Measurements from ENCODE around the gene TMC3.

Gene TMC3

DNA sequence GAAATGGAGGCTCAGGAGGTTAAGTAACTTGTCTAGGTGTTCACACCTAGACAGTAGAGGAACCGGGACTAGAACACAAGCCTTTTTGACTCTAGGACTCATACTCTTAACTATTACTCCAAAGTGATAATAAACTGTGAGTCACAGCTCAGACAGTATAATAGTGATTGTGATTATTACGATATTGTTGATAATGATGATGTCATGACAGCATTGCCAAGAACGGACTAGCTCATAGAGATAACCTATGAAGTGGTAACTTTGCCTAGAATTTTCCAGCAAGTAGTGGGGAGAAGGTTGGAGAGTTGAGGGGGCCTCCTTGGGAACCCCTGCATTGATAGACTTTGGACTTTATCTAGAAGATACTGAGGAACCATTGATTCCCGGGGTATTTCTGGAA, 84.1 kb downstream of the TMC3 start:
- Mint-ChIP-seq H3K27me3 (ENCODE audit: low read depth) (no peaks in the 10 kb centered on the region), H3K27ac (no peak overlapping the region), H3K4me1 (ENCODE audit: low read depth) (peaks cover 67% of the 10 kb centered on the region), H3K36me3 (ENCODE audit: low read depth) (peaks cover 9% of the 10 kb centered on the region), H3K9me3 (peaks cover 4% of the 10 kb centered on the region), H3K4me3 (no peak overlapping the region)
- DNase-seq (ENCODE audit: low spot score): no peak

DNA sequence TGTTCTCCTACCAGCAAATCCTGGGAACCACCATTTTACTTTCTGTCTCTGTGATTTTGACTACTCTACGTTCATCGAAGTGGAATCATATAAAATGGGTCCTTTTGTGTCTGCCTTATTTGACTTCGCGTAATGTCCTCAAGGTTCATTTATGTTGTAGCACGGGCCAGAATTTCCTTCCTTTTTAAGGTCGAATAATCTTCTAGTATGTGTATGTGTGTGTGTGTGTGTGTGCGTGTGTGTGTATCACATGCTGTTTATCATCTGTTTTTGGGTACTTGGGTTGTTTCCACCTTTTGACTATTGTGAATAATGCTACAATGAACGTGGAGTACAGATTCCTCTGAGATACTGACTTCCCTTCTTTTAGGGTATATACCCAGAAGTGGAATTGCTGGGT, 85.4 kb downstream of the TMC3 start:
- no peak overlapping the region for H3K4me3 Mint-ChIP-seq
- peaks cover 4% of the 10 kb centered on the region for H3K9me3 Mint-ChIP-seq
- DNase-seq (ENCODE audit: low spot score): no peak
- peaks cover 61% of the 10 kb centered on the region for H3K4me1 Mint-ChIP-seq (ENCODE audit: low read depth)
- H3K27ac Mint-ChIP-seq: no peak overlapping the region
- no peaks in the 10 kb centered on the region for H3K27me3 Mint-ChIP-seq (ENCODE audit: low read depth)
- H3K36me3 Mint-ChIP-seq (ENCODE audit: low read depth): peaks cover 7% of the 10 kb centered on the region

- no peaks in the 10 kb centered on the region for H3K27me3 Mint-ChIP-seq (ENCODE audit: low read depth)
- peaks cover 4% of the 10 kb centered on the region for H3K9me3 Mint-ChIP-seq
- no peak overlapping the region for H3K27ac Mint-ChIP-seq
- no peak for DNase-seq (ENCODE audit: low spot score)
- H3K4me3 Mint-ChIP-seq: no peak overlapping the region
- peaks cover 59% of the 10 kb centered on the region for H3K4me1 Mint-ChIP-seq (ENCODE audit: low read depth)
- peaks cover 7% of the 10 kb centered on the region for H3K36me3 Mint-ChIP-seq (ENCODE audit: low read depth)
These were observed 86.0 kb downstream of the TMC3 start for GRCh38 chr15:81288040-81288439.

GRCh38 chr15:81286621-81287121, 87.3 kb downstream of the TMC3 start:
- DNase-seq (ENCODE audit: low spot score): no peak
- Mint-ChIP-seq H3K27me3 (ENCODE audit: low read depth) (no peaks in the 10 kb centered on the region), H3K36me3 (ENCODE audit: low read depth) (peaks cover 7% of the 10 kb centered on the region), H3K4me1 (ENCODE audit: low read depth) (peaks cover 49% of the 10 kb centered on the region), H3K4me3 (peak overlapping the region; percentile 55), H3K9me3 (peaks cover 4% of the 10 kb centered on the region), H3K27ac (peak overlapping the region; percentile 75)

DNA sequence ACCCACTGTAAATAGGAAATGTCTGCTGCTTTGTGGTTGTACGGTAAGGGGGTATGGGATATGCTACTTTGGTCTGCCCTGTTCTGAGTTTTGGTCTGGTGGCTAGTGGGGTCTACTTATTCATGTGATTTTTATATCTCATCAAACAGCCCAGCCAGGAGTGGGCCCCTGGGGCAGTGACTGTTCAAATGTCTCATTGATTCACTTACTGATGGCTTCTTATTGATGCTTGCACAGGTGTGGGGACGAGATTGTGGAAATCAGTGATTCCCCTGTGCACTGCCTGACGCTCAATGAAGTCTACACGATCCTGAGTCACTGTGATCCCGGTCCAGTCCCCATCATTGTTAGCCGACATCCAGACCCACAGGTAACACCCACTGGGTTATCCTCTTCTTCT, 88.6 kb downstream of the TMC3 start:
- Mint-ChIP-seq H3K27ac (no peak overlapping the region), H3K36me3 (ENCODE audit: low read depth) (peaks cover 7% of the 10 kb centered on the region), H3K4me1 (ENCODE audit: low read depth) (peaks cover 46% of the 10 kb centered on the region), H3K4me3 (no peak overlapping the region), H3K9me3 (peaks cover 4% of the 10 kb centered on the region), H3K27me3 (ENCODE audit: low read depth) (no peaks in the 10 kb centered on the region)
- DNase-seq (ENCODE audit: low spot score): no peak

DNA sequence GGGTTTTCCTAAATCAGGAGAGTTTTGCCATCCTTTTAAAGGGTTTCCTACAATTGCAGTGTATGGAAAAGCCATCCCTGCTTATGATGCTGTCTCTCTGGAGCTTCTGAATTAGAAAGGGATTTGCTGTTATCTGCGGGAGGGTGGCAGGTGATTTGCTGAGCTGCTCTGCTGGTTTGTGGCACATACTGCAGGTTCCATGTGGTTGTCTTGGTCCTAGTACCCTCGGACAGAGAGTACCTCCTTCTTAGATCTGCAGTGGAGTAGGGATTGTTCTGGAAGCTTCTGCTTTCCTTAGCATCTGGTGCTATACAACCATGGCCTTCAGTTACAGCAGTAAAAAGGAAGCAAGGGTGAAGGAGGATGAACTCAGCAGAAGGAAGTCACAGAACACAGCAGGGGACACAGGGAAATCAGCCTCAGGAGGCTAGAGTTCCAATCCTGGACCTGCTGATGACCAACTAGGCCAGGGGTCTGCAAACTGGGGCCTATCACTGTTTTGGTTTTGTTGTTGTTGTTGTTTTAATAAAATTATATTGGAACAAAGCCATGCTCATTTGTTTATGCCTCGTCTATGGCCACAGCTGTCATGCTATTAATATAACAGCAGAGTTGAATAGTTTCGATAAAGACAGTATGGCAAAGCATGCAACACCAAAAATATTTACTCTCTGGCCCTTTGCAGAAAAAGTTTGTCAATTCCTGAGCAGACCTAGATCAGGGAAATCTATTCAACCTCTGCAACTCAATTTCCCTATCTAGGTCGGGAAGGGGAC, 89.6 kb downstream of the TMC3 start:
- H3K27me3 Mint-ChIP-seq (ENCODE audit: low read depth): no peaks in the 10 kb centered on the region
- no peak overlapping the region for H3K27ac Mint-ChIP-seq
- H3K4me3 Mint-ChIP-seq: no peak overlapping the region
- H3K4me1 Mint-ChIP-seq (ENCODE audit: low read depth): peaks cover 44% of the 10 kb centered on the region
- H3K36me3 Mint-ChIP-seq (ENCODE audit: low read depth): peaks cover 7% of the 10 kb centered on the region
- H3K9me3 Mint-ChIP-seq: peaks cover 4% of the 10 kb centered on the region
- no peak for DNase-seq (ENCODE audit: low spot score)

GRCh38 chr15:81282911-81283310, 91.1 kb downstream of the TMC3 start:
- H3K4me1 Mint-ChIP-seq (ENCODE audit: low read depth): peaks cover 37% of the 10 kb centered on the region
- no peak for DNase-seq (ENCODE audit: low spot score)
- H3K36me3 Mint-ChIP-seq (ENCODE audit: low read depth): peaks cover 8% of the 10 kb centered on the region
- peaks cover 13% of the 10 kb centered on the region for H3K9me3 Mint-ChIP-seq
- H3K27me3 Mint-ChIP-seq (ENCODE audit: low read depth): no peaks in the 10 kb centered on the region
- H3K4me3 Mint-ChIP-seq: no peak overlapping the region
- H3K27ac Mint-ChIP-seq: no peak overlapping the region

DNA sequence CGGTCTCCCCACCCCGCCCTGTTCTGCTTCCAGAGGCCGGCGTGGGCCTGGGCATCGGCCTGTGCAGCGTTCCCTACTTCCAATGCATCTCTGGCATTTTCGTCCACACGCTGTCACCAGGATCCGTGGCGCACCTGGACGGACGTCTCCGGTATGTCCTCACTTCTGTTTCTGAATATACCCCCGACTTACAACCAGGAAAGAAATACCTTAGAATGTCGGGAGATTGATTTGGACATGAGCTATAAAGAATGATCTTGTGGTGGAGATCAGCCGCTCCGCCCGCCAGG, 91.5 kb downstream of the TMC3 start:
- H3K36me3 Mint-ChIP-seq (ENCODE audit: low read depth): peaks cover 8% of the 10 kb centered on the region
- no peaks in the 10 kb centered on the region for H3K27me3 Mint-ChIP-seq (ENCODE audit: low read depth)
- no peak overlapping the region for H3K4me3 Mint-ChIP-seq
- H3K9me3 Mint-ChIP-seq: peaks cover 15% of the 10 kb centered on the region
- H3K4me1 Mint-ChIP-seq (ENCODE audit: low read depth): peaks cover 35% of the 10 kb centered on the region
- H3K27ac Mint-ChIP-seq: no peak overlapping the region
- no peak for DNase-seq (ENCODE audit: low spot score)

- no peaks in the 10 kb centered on the region for H3K27me3 Mint-ChIP-seq (ENCODE audit: low read depth)
- H3K36me3 Mint-ChIP-seq (ENCODE audit: low read depth): peaks cover 11% of the 10 kb centered on the region
- H3K9me3 Mint-ChIP-seq: peaks cover 18% of the 10 kb centered on the region
- no peak for DNase-seq (ENCODE audit: low spot score)
- H3K4me3 Mint-ChIP-seq: no peak overlapping the region
- H3K27ac Mint-ChIP-seq: no peak overlapping the region
- peaks cover 33% of the 10 kb centered on the region for H3K4me1 Mint-ChIP-seq (ENCODE audit: low read depth)
These were observed 92.0 kb downstream of the TMC3 start for GRCh38 chr15:81281766-81282605.

- Mint-ChIP-seq H3K9me3 (peaks cover 21% of the 10 kb centered on the region), H3K27ac (no peak overlapping the region), H3K36me3 (ENCODE audit: low read depth) (peaks cover 14% of the 10 kb centered on the region), H3K27me3 (ENCODE audit: low read depth) (no peaks in the 10 kb centered on the region), H3K4me1 (ENCODE audit: low read depth) (peaks cover 27% of the 10 kb centered on the region), H3K4me3 (no peak overlapping the region)
- no peak for DNase-seq (ENCODE audit: low spot score)
These were observed 92.6 kb downstream of the TMC3 start for GRCh38 chr15:81281456-81281735.

Data from T-helper 2 cell treated with Interferon-gamma antibody and Interleukin-4, amounts not matched to agents 5 μg/mL and 100 μg/mL, for 36 hours (primary cell).